NCI-H2196 (cell line): ENCODE data around the gene CCNF.
"Not testable (repeated sequence)": the region's sequence is repeated elsewhere in the genome, so short reads cannot be mapped to it uniquely, and the experiment has no call there.

Experiments
- DNase-seq: peaks from one replicate; lab custom pipeline; 2025; ENCODE audit not compliant: unreplicated experiment; lab: John Stamatoyannopoulos, UW

The CCNF gene

GRCh38 chr16:2471016-2471652 is 41.9 kb downstream of the CCNF start, which contains the start of gene NTN3:
Gene NTN3 (plus strand): TSS chr16:2471297. CDS start chr16:2471702, 405 bp downstream.
- no peak for DNase-seq

- DNase-seq, result no peak
These were observed 42.6 kb downstream of the CCNF start for GRCh38 chr16:2471653-2472487.

GRCh38 chr16:2472488-2472864 is 43.2 kb downstream of the CCNF start:
- DNase-seq, result no peak

- no peak for DNase-seq
These were observed 43.7 kb downstream of the CCNF start for GRCh38 chr16:2472885-2473445.

- peak; percentile 34 for DNase-seq
These were observed 44.2 kb downstream of the CCNF start for GRCh38 chr16:2473446-2473926.

- peak; percentile 51 for DNase-seq
These were observed 45.0 kb downstream of the CCNF start for GRCh38 chr16:2473999-2474876.

GRCh38 chr16:2474877-2475412 is 45.7 kb downstream of the CCNF start, which contains the start of gene TBC1D24:
Gene TBC1D24 (plus strand): TSS chr16:2475127. CDS start chr16:2496149, 21,022 bp downstream.
- DNase-seq, result peak; percentile 89

- DNase-seq, result peak; percentile 21
These were observed 46.4 kb downstream of the CCNF start for GRCh38 chr16:2475413-2476344.

GRCh38 chr16:2476345-2476720 is 47.1 kb downstream of the CCNF start:
- DNase-seq, result no peak

- no peak for DNase-seq
These were observed 47.5 kb downstream of the CCNF start for GRCh38 chr16:2476741-2477140.

- no peak for DNase-seq
These were observed 48.1 kb downstream of the CCNF start for GRCh38 chr16:2477327-2477726.

GRCh38 chr16:2478279-2478678 is 49.0 kb downstream of the CCNF start:
- DNase-seq, result no peak

- not testable (repeated sequence) for DNase-seq
These were observed 50.7 kb downstream of the CCNF start for GRCh38 chr16:2479996-2480395.

- peak; percentile 21 for DNase-seq
These were observed 51.7 kb downstream of the CCNF start for GRCh38 chr16:2480948-2481347.

- no peak for DNase-seq
These were observed 52.4 kb downstream of the CCNF start for GRCh38 chr16:2481676-2482075.

GRCh38 chr16:2482249-2482648 is 53.0 kb downstream of the CCNF start:
- DNase-seq, result no peak

- DNase-seq, result peak; percentile 83
These were observed 53.7 kb downstream of the CCNF start for GRCh38 chr16:2482708-2483534.
